Germinal center (tissue), 1 donor: Measurements from ENCODE around the gene RAVER2.
"Not testable (repeated sequence)": the region's sequence is repeated elsewhere in the genome, so short reads cannot be mapped to it uniquely, and the experiment has no call there.

Source experiments
- DNase-seq: peaks from one replicate; pipeline ENCODE4 v3.0.0; 2012; ENCODE audit warnings: mixed read lengths, low spot score

Gene RAVER2

DNA sequence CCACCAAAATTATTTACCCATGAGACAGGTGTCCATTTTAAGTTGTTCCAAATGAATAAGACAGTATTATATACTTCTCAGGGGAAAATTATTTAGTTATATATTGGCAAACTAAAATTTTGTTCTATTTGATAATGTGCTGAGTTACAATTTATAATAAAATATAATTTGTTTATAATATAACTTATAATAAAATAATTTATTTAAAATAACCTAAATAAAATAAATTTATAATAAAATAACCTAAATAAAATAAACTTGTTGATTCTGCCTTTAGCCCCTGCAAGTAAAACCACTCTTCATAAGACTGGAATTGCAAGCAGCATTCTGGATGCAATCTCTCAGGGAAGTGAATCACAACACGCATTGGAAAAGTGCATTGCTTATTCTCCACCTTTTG, 69.6 kb downstream of the RAVER2 start:
- DNase-seq, result no peak

GRCh38 chr1:64817364-64817763, 72.5 kb downstream of the RAVER2 start:
- not testable (repeated sequence) for DNase-seq

DNA sequence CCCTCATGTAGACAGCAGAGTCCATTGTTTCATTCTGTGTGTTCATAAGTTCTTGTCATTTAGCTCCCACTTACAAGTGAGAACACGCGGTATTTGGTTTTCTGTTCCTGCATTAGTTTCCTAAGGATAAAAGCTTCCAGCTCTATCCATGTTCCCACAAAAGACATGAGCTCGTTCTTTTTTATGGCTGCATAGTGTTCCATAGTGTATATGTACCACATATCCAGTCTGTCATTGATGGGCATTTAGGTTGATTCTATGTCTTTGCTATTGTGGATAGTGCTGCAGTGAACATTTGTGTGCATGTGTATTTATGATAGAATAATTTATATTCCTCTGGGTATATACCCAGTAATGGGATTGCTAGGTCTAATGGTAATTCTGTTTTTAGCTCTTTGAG, 75.7 kb downstream of the RAVER2 start:
- not testable (repeated sequence) for DNase-seq

- DNase-seq, result no peak
These were observed 77.7 kb downstream of the RAVER2 start for GRCh38 chr1:64822621-64823020.

- peak; percentile 40 for DNase-seq
These were observed 79.0 kb downstream of the RAVER2 start for GRCh38 chr1:64823691-64824476.

DNA sequence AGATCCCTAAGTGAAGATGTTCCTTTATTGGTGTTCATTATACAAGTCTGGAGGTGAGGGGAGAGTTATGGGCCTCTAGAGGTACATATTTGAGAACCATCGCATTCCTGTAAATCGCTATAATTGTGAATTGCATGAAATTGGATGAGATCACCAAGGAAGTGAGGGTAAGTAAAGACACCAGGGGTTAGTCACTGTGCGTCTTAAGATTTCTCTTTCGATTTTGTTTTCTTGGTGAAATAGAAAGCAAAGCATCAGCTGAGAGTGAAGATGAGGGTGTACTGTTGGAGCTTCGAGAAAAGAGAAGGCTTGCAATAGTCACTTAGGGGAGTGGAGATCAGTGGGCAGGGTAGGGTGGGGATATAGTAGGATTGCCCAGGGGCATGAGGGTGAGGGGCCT, 82.1 kb downstream of the RAVER2 start:
- DNase-seq, result no peak

GRCh38 chr1:64828829-64829228, 84.0 kb downstream of the RAVER2 start:
- no peak for DNase-seq

GRCh38 chr1:64829411-64830029, 84.6 kb downstream of the RAVER2 start:
- no peak for DNase-seq

GRCh38 chr1:64830030-64830651, 85.3 kb downstream of the RAVER2 start:
- DNase-seq, result no peak

- no peak for DNase-seq
These were observed 89.9 kb downstream of the RAVER2 start for GRCh38 chr1:64834734-64835133.

DNA sequence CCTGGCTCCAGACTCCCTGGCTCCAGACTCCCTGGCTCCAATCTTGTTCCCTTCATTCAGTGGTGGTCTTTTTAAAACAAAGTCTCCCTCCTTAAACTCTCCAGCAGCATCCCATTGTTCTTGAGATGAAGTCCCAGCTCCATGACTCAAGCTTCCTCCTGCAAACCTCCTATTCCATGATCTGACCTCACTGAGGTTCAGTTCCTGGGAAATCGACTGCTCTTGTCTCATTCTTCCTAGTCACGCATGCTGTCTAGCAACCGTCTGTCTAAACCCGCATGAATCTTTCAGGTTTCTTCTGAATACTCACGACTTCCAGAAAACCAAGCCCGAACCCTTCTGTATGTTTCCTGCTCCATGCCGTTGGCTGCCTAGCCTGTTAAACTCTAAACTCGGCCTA, 91.9 kb downstream of the RAVER2 start:
- no peak for DNase-seq

GRCh38 chr1:64838486-64838885, 93.6 kb downstream of the RAVER2 start:
- DNase-seq, result no peak

- DNase-seq, result no peak
These were observed 94.4 kb downstream of the RAVER2 start for GRCh38 chr1:64839261-64839660.

- no peak for DNase-seq
These were observed 95.0 kb downstream of the RAVER2 start for GRCh38 chr1:64839732-64840405.

DNA sequence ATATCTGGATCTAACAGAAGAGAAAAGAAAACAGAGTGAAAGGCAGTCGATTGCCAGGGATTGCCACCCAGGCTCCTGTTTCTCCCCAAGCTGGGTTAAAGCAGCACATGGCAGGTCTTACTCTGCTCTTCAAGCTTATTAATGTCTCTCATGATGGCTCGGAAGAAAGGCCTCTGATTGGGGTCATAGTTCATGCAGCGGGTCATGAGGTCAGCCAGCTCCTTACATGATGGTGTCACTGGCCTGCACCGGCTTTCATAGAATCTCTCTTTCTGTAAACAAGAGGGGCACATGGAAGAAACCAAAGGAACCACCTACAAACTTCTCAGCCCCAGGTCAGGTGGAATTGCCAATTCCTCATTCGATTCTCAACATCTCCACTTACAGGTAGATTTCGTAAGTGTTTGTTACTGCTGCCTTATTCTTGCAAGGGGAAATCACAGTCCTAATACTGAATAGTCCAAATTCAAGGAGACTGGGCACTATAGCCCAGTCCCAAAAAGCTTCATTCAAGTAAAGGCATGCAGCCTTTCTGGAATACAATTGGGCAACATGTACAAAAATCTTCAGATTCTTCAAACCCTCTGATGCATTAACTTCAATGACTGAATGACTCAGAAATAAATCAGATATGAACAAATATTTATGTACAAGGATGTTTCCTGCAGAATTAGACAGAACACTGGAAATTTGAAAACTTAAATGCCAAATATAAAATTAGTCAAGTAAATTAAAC, 96.6 kb downstream of the RAVER2 start:
- no peak for DNase-seq

GRCh38 chr1:64842224-64842623, 97.3 kb downstream of the RAVER2 start:
- no peak for DNase-seq

GRCh38 chr1:64843675-64844074, 98.8 kb downstream of the RAVER2 start:
- no peak for DNase-seq

DNA sequence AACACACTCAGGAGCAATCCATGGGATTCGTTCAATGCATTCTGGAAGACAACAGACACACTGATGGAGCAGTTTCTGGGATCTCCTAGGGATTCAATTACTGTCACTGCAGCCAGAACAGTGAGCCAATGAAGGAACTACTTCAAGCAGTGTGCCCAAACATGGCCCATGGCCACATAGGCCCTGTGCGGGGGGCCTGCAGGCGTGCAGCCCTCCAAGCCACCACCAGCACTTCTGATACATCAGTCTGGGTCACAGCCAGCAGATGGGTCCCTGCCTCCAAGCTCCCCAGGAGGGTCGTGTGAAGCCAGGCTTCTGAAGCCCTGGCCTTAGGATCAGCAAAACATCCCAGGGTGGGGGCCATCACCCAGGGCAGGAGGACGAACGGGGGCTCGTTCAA, 99.3 kb downstream of the RAVER2 start:
- no peak for DNase-seq

DNA sequence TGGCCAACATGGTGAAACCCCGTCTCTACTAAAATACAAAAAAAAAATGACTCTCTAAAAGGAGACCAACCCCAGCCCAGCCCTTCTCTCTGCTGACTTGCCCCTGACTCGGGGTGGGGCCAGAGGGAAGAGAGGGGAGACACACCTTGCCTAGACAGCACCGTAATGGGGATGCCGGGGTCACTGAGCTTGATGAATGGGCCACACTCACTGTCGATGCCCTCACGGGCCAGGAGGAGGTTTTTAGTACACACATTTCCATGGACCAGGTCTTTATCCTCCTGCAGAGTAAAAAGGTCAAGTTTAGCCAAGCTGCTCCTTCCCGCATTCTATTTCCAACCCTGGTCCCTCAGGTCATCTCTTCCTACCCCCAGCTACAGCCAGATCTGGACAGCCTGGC, 99.7 kb downstream of the RAVER2 start:
- DNase-seq, result no peak

- DNase-seq, result no peak
These were observed 101.1 kb downstream of the RAVER2 start for GRCh38 chr1:64845831-64846425.

DNA sequence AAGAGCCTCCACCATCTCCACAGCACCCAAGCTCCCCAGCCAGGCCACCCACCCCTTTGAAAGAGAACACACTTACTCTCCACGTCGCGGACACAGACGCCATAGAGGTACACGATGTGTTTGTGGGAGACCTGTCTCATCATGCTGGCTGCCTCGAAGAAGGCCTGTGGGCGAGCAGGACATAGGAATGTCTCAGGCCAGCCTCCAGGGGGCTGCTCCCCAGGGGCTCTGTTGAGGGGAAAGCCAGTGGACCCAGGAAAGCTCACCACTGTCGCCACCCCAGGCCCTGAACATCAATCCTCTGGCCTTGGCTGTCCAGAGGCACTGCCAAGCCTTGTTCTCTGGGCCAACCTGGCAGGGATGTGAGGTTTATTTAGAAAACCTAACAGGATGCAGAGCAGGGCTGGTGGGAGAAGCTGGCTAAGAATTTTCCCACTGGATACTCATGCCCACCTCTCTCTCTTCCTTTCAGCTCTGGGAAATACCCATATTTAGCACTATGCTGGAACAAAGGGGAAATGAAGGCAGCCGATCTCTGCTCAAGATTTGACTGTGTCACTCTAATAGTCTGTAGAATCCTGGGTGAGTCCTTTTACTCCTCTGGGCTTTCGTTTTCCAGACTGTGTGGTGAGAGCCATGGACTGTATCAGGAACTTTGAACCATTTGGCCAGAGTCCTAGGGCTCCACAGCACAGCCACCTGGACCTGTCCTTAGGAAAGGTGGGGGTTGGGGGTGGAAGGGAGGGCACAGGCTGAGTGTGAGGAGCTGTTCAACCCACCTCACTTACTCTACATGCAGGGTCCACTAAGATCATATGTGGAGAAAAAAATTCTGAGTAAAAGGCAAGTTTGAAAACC, 101.9 kb downstream of the RAVER2 start:
- no peak for DNase-seq
